ENCODE measurements around the gene HLA-F.
A peak's percentile ranks its signal among the peaks of the same experiment; 100 is the strongest.

HLA-F gene

GRCh38 chr6:29680416-29680815 lies 42.8 kb upstream of the HLA-F start:
- Histone ChIP-seq H3K27ac (ENCODE audit: low read length) (no peak overlapping the region), H3K79me2 (ENCODE audit: low read length) (no peaks in the 10 kb centered on the region), H3K27me3 (replicated peaks; ENCODE audit: insufficient read depth, low read length) (no peaks in the 10 kb centered on the region), H3K4me1 (ENCODE audit: low read length) (peaks cover 16% of the 10 kb centered on the region), H4K20me1 (ENCODE audit: insufficient read depth, low read length) (no peaks in the 10 kb centered on the region), H3K36me3 (replicated peaks; ENCODE audit: insufficient read depth, low read length) (no peaks in the 10 kb centered on the region), H3F3A (ENCODE audit: insufficient read depth, low read length) (no peaks in the 10 kb centered on the region), H3K4me2 (ENCODE audit: low read depth, low read length) (peak overlapping the region; percentile 38; the same call in 1 of the 2 replicates), H3K9me3 (replicated peaks; ENCODE audit: insufficient read depth, low read length) (no peaks in the 10 kb centered on the region), H2AFZ (ENCODE audit: low read length) (no peak overlapping the region; the same call in 1 of the 2 replicates), H3K4me3 (ENCODE audit: low read length) (no peak overlapping the region), H3K9ac (ENCODE audit: low read length) (no peak overlapping the region), H3K9me2 (replicated peaks; ENCODE audit: insufficient read depth, low read length) (no peaks in the 10 kb centered on the region)
- TF ChIP-seq EZH2 (optimal IDR thresholded peaks at IDR 0.05; ENCODE audit: low read depth, low read length) (no peak), EZH2phosphoT487 (IDR thresholded peaks at IDR 0.05; ENCODE audit: low read length) (no peak)
- TF ChIP-seq, protein P1, sequence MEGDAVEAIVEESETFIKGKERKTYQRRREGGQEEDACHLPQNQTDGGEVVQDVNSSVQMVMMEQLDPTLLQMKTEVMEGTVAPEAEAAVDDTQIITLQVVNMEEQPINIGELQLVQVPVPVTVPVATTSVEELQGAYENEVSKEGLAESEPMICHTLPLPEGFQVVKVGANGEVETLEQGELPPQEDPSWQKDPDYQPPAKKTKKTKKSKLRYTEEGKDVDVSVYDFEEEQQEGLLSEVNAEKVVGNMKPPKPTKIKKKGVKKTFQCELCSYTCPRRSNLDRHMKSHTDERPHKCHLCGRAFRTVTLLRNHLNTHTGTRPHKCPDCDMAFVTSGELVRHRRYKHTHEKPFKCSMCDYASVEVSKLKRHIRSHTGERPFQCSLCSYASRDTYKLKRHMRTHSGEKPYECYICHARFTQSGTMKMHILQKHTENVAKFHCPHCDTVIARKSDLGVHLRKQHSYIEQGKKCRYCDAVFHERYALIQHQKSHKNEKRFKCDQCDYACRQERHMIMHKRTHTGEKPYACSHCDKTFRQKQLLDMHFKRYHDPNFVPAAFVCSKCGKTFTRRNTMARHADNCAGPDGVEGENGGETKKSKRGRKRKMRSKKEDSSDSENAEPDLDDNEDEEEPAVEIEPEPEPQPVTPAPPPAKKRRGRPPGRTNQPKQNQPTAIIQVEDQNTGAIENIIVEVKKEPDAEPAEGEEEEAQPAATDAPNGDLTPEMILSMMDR (IDR thresholded peaks at IDR 0.05; ENCODE audit: low read length), result no peak
- no peak for DNase-seq

DNA sequence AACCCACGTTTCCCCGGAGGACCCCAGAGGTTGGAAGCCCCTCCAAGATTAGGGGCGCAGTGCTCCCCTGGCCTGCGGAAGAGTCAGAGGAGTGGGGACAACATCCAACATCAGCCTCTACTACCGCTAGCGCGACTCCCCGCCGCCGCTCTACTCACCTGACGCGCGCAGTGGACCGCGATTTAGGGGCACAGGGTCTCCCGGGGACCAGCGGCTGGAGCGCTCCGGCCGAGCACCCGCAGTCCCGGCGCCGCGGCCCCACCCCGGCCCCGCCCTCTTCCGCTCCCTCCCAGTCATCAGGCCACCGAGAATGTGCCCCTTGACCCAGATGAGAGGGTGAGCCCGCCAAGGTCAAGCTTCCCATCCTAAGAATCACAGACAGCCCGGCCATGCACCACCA lies 42.3 kb upstream of the HLA-F start, which contains the start of gene ZFP57:
TSS of gene ZFP57 (minus strand) at position 249 of the 400 bp plus-strand sequence. CDS start 4,149 bp downstream, outside the sequence.
- Histone ChIP-seq H2AFZ (ENCODE audit: low read length) (peak within 1 kb of the TSS; percentile 12; the same call in 1 of the 2 replicates), H3K27me3 (replicated peaks; ENCODE audit: insufficient read depth, low read length) (no peaks in the 10 kb centered on the region), H3K9ac (ENCODE audit: low read length) (no peak within 1 kb of the TSS), H3K9me2 (replicated peaks; ENCODE audit: insufficient read depth, low read length) (no peaks in the 10 kb centered on the region), H3K36me3 (replicated peaks; ENCODE audit: insufficient read depth, low read length) (no peaks in the 10 kb centered on the region), H3K4me1 (ENCODE audit: low read length) (peaks cover 16% of the 10 kb centered on the region), H3K9me3 (replicated peaks; ENCODE audit: insufficient read depth, low read length) (no peaks in the 10 kb centered on the region), H4K20me1 (ENCODE audit: insufficient read depth, low read length) (no peaks in the 10 kb centered on the region), H3K27ac (ENCODE audit: low read length) (no peak within 1 kb of the TSS), H3K4me3 (ENCODE audit: low read length) (peak within 1 kb of the TSS; percentile 31; the same call in 1 of the 2 replicates), H3K79me2 (ENCODE audit: low read length) (no peaks in the 10 kb centered on the region), H3F3A (ENCODE audit: insufficient read depth, low read length) (no peaks in the 10 kb centered on the region), H3K4me2 (ENCODE audit: low read depth, low read length) (peak within 1 kb of the TSS; percentile 38; the same call in 1 of the 2 replicates)
- DNase-seq, result no peak
- TF ChIP-seq, protein P1 (IDR thresholded peaks at IDR 0.05; ENCODE audit: low read length), result no peak
- no peak for TF ChIP-seq EZH2phosphoT487 (IDR thresholded peaks at IDR 0.05; ENCODE audit: low read length)
- no peak for TF ChIP-seq EZH2 (optimal IDR thresholded peaks at IDR 0.05; ENCODE audit: low read depth, low read length)

DNA sequence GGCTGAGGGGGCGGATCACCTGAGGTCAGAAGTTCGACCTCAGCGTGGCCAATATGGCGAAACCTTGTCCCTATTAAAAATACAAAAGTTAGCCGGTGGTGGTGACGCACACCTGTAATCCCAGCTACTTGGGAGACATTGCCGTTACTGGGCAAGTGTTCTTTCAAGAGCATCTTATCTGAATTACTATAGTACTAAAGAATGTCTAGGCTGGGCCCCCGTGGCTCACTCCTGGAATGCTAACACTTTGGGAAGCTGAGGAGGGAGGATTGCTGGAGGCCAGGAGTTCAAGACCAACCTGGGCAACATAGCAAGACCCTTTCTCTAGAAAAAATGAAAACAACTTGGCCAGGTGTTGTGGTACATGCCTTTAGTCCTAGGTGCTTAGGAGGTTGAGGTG lies 41.4 kb upstream of the HLA-F start:
- Histone ChIP-seq H3K4me1 (ENCODE audit: low read length) (peaks cover 12% of the 10 kb centered on the region), H3K9ac (ENCODE audit: low read length) (no peak overlapping the region), H3F3A (ENCODE audit: insufficient read depth, low read length) (no peaks in the 10 kb centered on the region), H4K20me1 (ENCODE audit: insufficient read depth, low read length) (no peaks in the 10 kb centered on the region), H3K27me3 (replicated peaks; ENCODE audit: insufficient read depth, low read length) (no peaks in the 10 kb centered on the region), H3K9me3 (replicated peaks; ENCODE audit: insufficient read depth, low read length) (no peaks in the 10 kb centered on the region), H3K36me3 (replicated peaks; ENCODE audit: insufficient read depth, low read length) (no peaks in the 10 kb centered on the region), H3K27ac (ENCODE audit: low read length) (no peak overlapping the region), H3K4me3 (ENCODE audit: low read length) (no peak overlapping the region), H3K9me2 (replicated peaks; ENCODE audit: insufficient read depth, low read length) (no peaks in the 10 kb centered on the region), H2AFZ (ENCODE audit: low read length) (no peak overlapping the region), H3K79me2 (ENCODE audit: low read length) (no peaks in the 10 kb centered on the region), H3K4me2 (ENCODE audit: low read depth, low read length) (no peak overlapping the region)
- no peak for TF ChIP-seq EZH2 (optimal IDR thresholded peaks at IDR 0.05; ENCODE audit: low read depth, low read length)
- TF ChIP-seq, protein P1 (IDR thresholded peaks at IDR 0.05; ENCODE audit: low read length), result no peak
- no peak for TF ChIP-seq EZH2phosphoT487 (IDR thresholded peaks at IDR 0.05; ENCODE audit: low read length)
- DNase-seq, result no peak
